ENCODE data around the gene MYO3B. TPM values are rescaled to one million over a fixed set of nuclear protein-coding genes. Genes with fewer than 3 reads are reported as not detected.

Gene MYO3B
- total RNA-seq, 1 donor from 2014 or later = 0.22 TPM

DNA sequence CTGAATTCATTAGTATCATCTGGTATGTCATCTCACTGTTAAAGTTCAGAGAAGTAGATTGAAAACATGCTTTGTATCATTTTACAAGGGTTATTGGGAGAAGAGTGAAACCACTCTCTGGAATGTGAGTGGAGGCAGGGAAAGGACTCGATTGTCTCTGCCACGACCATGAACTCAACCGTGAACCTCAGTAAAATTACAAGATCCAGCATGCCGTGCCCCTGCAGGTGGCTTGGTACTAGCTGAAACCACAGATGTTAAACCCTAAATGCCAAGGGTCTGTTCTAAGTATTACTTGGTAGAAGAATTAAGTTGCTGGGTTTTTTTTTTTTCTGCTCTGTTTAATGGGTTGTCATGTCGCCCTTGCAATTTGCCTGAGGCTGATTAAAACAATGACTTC is 197.2 kb downstream of the MYO3B start:
- H3K27ac Mint-ChIP-seq (ENCODE audit: unreplicated experiment) = no peak overlapping the region
- TF ChIP-seq CTCF (IDR thresholded peaks at IDR 0.05; ENCODE audit: partially characterized antibody, unreplicated experiment) = no peak

DNA sequence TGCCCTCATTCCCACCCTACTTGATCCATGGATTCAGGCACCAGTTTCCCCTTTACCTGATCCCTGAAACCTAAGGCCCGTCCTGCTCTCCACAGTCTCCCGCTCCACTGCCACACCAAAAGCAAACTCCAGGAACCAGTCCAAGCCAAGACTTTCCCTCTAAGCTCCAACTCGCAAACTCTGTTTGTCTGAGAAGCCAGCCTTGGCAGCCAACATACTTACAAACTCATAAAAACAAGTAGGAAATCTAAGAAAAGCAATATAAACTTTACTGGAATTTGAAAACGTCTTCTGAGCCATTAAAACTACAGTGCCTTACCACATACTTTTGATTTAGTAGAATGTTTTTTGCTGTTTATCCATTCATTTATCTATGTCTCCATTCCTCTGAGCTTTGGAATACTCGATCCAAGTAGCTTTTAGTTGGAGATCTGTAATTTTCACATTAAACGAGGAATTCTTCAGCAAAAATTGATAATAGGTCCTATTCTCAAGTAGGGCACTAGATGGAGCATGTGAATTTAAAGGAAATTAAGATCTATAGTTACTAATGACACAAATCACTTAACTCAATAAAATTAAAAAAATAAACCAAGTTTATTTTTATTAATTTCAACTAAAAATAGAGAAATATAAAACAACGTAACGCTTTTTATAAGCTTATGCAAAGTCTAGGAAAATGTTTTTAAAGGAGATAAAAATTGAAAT is 199.7 kb downstream of the MYO3B start:
- H3K9me3 Mint-ChIP-seq (ENCODE audit: unreplicated experiment) = no peaks in the 10 kb centered on the region
- no peak for TF ChIP-seq CTCF (IDR thresholded peaks at IDR 0.05; ENCODE audit: partially characterized antibody, unreplicated experiment)
- no peaks in the 10 kb centered on the region for H3K36me3 Mint-ChIP-seq (ENCODE audit: unreplicated experiment)
- no peaks in the 10 kb centered on the region for H3K4me1 Mint-ChIP-seq (ENCODE audit: low read depth, unreplicated experiment)
- H3K27ac Mint-ChIP-seq (ENCODE audit: unreplicated experiment) = no peak overlapping the region
- no peak overlapping the region for H3K4me3 Mint-ChIP-seq (ENCODE audit: unreplicated experiment)
- H3K27me3 Mint-ChIP-seq (ENCODE audit: unreplicated experiment) = peaks cover under 1% of the 10 kb centered on the region
- DNase-seq = no peak

More for the DNA sequence above, 197.2 kb downstream of the MYO3B start:
- Mint-ChIP-seq H3K36me3 (ENCODE audit: unreplicated experiment) (no peaks in the 10 kb centered on the region), H3K9me3 (ENCODE audit: unreplicated experiment) (peaks cover 2% of the 10 kb centered on the region), H3K4me1 (ENCODE audit: low read depth, unreplicated experiment) (no peaks in the 10 kb centered on the region), H3K27me3 (ENCODE audit: unreplicated experiment) (peaks cover 9% of the 10 kb centered on the region), H3K4me3 (ENCODE audit: unreplicated experiment) (no peak overlapping the region)
- DNase-seq = no peak

DNA sequence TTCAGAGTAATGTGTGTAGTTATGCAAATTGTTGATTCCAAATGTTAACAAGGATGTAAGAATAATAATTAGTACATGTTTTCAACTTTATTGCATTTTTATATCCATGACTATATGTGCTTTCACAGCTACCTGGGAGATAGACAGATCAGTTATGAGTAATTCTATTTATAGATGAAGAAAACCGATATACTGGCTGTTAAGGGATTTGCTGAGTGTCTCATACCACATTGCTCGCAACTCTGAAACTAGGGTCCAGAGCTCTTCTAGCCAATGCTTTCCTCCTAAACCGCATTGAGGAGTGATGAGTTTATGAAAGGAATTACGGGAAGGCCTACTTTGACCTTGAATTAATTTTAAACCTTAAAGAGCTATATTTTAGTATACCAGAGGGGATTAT is 202.3 kb downstream of the MYO3B start:
- no peak overlapping the region for H3K4me3 Mint-ChIP-seq (ENCODE audit: unreplicated experiment)

DNA sequence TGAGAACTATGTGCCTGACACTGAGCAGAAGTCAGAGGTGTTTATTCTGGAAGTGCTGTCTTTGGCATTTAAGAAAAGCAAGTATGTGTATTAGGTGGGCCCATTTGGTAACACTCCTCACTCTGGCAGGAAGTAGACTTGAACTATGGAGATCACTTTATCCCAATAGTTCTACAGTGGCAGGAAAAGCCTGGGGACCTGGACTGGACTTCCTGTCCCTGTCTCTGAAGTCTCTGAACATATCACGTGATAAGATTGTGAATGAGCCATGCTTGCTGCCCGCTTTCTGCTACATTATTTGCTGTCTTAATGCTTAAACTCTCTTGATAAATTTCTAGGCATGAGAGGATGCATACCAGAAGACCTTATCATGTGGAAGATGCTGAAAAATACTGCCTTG is 203.7 kb downstream of the MYO3B start:
- no peak for TF ChIP-seq CTCF (IDR thresholded peaks at IDR 0.05; ENCODE audit: partially characterized antibody, unreplicated experiment)
- no peak for DNase-seq
- Mint-ChIP-seq H3K4me1 (ENCODE audit: low read depth, unreplicated experiment) (no peaks in the 10 kb centered on the region), H3K27ac (ENCODE audit: unreplicated experiment) (no peak overlapping the region), H3K9me3 (ENCODE audit: unreplicated experiment) (no peaks in the 10 kb centered on the region), H3K4me3 (ENCODE audit: unreplicated experiment) (no peak overlapping the region), H3K36me3 (ENCODE audit: unreplicated experiment) (no peaks in the 10 kb centered on the region), H3K27me3 (ENCODE audit: unreplicated experiment) (no peaks in the 10 kb centered on the region)

More for the DNA sequence above, 202.3 kb downstream of the MYO3B start:
- Mint-ChIP-seq H3K9me3 (ENCODE audit: unreplicated experiment) (no peaks in the 10 kb centered on the region), H3K4me1 (ENCODE audit: low read depth, unreplicated experiment) (no peaks in the 10 kb centered on the region), H3K27me3 (ENCODE audit: unreplicated experiment) (no peaks in the 10 kb centered on the region), H3K36me3 (ENCODE audit: unreplicated experiment) (no peaks in the 10 kb centered on the region), H3K27ac (ENCODE audit: unreplicated experiment) (no peak overlapping the region)
- no peak for TF ChIP-seq CTCF (IDR thresholded peaks at IDR 0.05; ENCODE audit: partially characterized antibody, unreplicated experiment)
- no peak for DNase-seq

GRCh38 chr2:170386554-170386953 is 208.6 kb downstream of the MYO3B start:
- TF ChIP-seq CTCF (IDR thresholded peaks at IDR 0.05; ENCODE audit: partially characterized antibody, unreplicated experiment) = no peak
- no peak overlapping the region for H3K4me3 Mint-ChIP-seq (ENCODE audit: unreplicated experiment)
- H3K27ac Mint-ChIP-seq (ENCODE audit: unreplicated experiment) = no peak overlapping the region
- no peaks in the 10 kb centered on the region for H3K36me3 Mint-ChIP-seq (ENCODE audit: unreplicated experiment)
- no peak for DNase-seq
- H3K9me3 Mint-ChIP-seq (ENCODE audit: unreplicated experiment) = peaks cover 1% of the 10 kb centered on the region
- peaks cover 3% of the 10 kb centered on the region for H3K27me3 Mint-ChIP-seq (ENCODE audit: unreplicated experiment)
- H3K4me1 Mint-ChIP-seq (ENCODE audit: low read depth, unreplicated experiment) = no peaks in the 10 kb centered on the region
